K562 (cell line): ENCODE measurements around the gene GPAT3. TPM values are rescaled to one million over a fixed set of nuclear protein-coding genes. Genes with fewer than 3 reads are reported as not detected.

ENCODE experiments used
- ARID1B ChIP-seq: fragments of 450-650 bp; IDR thresholded peaks from 2 replicates; pipeline ENCODE4 v1.6.1; 2016; ENCODE audit warnings: antibody characterized with exemption, mild to moderate bottlenecking, inconsistent platforms
- ASH1L ChIP-seq: fragments of 450-650 bp; IDR thresholded peaks from 2 replicates; pipeline ENCODE4 v1.6.1; 2018; ENCODE audit warnings: borderline replicate concordance, mild to moderate bottlenecking, low read depth; ENCODE audit not compliant: partially characterized antibody
- ATF2 ChIP-seq: sonication (generic); formaldehyde crosslinking; IDR thresholded peaks from 2 replicates; pipeline ENCODE4 v1.8.1; 2022; ENCODE audit warnings: missing genetic modification reagents
- ATF4 ChIP-seq: fragments of 450-650 bp; formaldehyde crosslinking; IDR thresholded peaks from 2 replicates; pipeline ENCODE4 v1.4.0; 2022; ENCODE audit warnings: mild to moderate bottlenecking, moderate library complexity
- C11orf30 ChIP-seq: fragments of 450-650 bp; IDR thresholded peaks from 2 replicates; pipeline ENCODE4 v1.6.1; 2016; ENCODE audit warnings: low read depth, mild to moderate bottlenecking
- CTBP1 ChIP-seq: fragments of 450-650 bp; IDR thresholded peaks from 2 replicates; pipeline ENCODE4 v1.6.1; 2016; ENCODE audit warnings: borderline replicate concordance
- DMBX1 ChIP-seq: fragments of 250-450 bp; sonication (Bioruptor Pico); IDR thresholded peaks from 2 replicates; pipeline ENCODE4 v1.8.0; 2022; ENCODE audit warnings: inconsistent platforms, mild to moderate bottlenecking, moderate library complexity, borderline replicate concordance
- ELF4 ChIP-seq: fragments of 450-650 bp; formaldehyde crosslinking; IDR thresholded peaks from 2 replicates; pipeline ENCODE4 v1.4.0; 2022; ENCODE audit warnings: missing genetic modification characterization
- EP300 ChIP-seq: IDR thresholded peaks from 2 replicates; pipeline ENCODE4 v1.6.1; 2012; ENCODE audit warnings: low read length, improper control_type of control experiment
- HDGF ChIP-seq: fragments of 450-650 bp; IDR thresholded peaks from 2 replicates; pipeline ENCODE4 v1.6.1; 2016
- MTA2 ChIP-seq: fragments of 450-650 bp; IDR thresholded peaks from 2 replicates; pipeline ENCODE4 v1.6.1; 2016; ENCODE audit warnings: low read depth
- NCOR1 ChIP-seq: fragments of 450-650 bp; IDR thresholded peaks from 2 replicates; pipeline ENCODE4 v1.6.1; 2016; ENCODE audit warnings: mild to moderate bottlenecking, moderate library complexity
- NEUROD1 ChIP-seq: fragments of 150-350 bp; IDR thresholded peaks from 2 replicates; pipeline ENCODE4 v1.6.1; 2014; ENCODE audit warnings: borderline replicate concordance, low read length, low read depth; ENCODE audit not compliant: partially characterized antibody
- NONO ChIP-seq, 2 experiments: fragments of 200-400 bp in 1 of 2; fragments of 450-650 bp in 1 of 2; formaldehyde crosslinking in 1 of 2; IDR thresholded peaks; 2 replicates each; pipeline ENCODE4 v1.6.1; 2017; ENCODE audit warnings: low read depth in 2 of 2, mild to moderate bottlenecking in 2 of 2, moderate library complexity in 2 of 2, low read length in 1 of 2
- NR2C1 ChIP-seq, 2 experiments: fragments of 450-650 bp; IDR thresholded peaks; 2 replicates each; pipeline ENCODE4 v1.6.1; 2017; ENCODE audit warnings: mild to moderate bottlenecking in 2 of 2, antibody characterized with exemption in 1 of 2, inconsistent platforms in 1 of 2, missing compliant biosample characterization in 1 of 2, missing genetic modification characterization in 1 of 2
- NR3C1 ChIP-seq: sonication (generic); formaldehyde crosslinking; IDR thresholded peaks from 2 replicates; pipeline ENCODE4 v1.8.1; 2022; ENCODE audit warnings: missing genetic modification reagents
- PKNOX1 ChIP-seq: fragments of 450-650 bp; IDR thresholded peaks from 2 replicates; pipeline ENCODE4 v1.6.1; 2016
- RFX7 ChIP-seq: fragments of 250-450 bp; sonication (Bioruptor Pico); IDR thresholded peaks from 2 replicates; pipeline ENCODE4 v1.5.1; 2021; ENCODE audit warnings: mild to moderate bottlenecking
- TFAP4 ChIP-seq: sonication (generic); formaldehyde crosslinking; IDR thresholded peaks from 2 replicates; pipeline ENCODE4 v1.8.0; 2022; ENCODE audit warnings: missing genetic modification reagents, mild to moderate bottlenecking, moderate library complexity, borderline replicate concordance
- ZBTB17 ChIP-seq: fragments of 450-650 bp; formaldehyde crosslinking; IDR thresholded peaks from 2 replicates; pipeline ENCODE4 v1.4.0; 2020; ENCODE audit warnings: mild to moderate bottlenecking
- ZNF12 ChIP-seq: sonication (generic); formaldehyde crosslinking; IDR thresholded peaks from 2 replicates; pipeline ENCODE4 v1.4.0; 2020; ENCODE audit warnings: mild to moderate bottlenecking, missing genetic modification reagents
- ZNF146 ChIP-seq: IDR thresholded peaks from one replicate; pipeline ENCODE4 v1.6.1; 2018; ENCODE audit warnings: missing compliant biosample characterization; ENCODE audit not compliant: unreplicated experiment
- ZNF324 ChIP-seq: fragments of 250-450 bp; sonication (Bioruptor Pico); IDR thresholded peaks from 2 replicates; pipeline ENCODE4 v1.4.0; 2020; ENCODE audit warnings: mild to moderate bottlenecking
- ZNF551 ChIP-seq: fragments of 250-450 bp; sonication (Bioruptor Pico); IDR thresholded peaks from 2 replicates; pipeline ENCODE4 v1.5.0; 2021; ENCODE audit warnings: mild to moderate bottlenecking, moderate library complexity
- ZNF655 ChIP-seq: fragments of 250-450 bp; sonication (Bioruptor Pico); IDR thresholded peaks from 2 replicates; pipeline ENCODE4 v1.5.0; 2021
- ZNF696 ChIP-seq: fragments of 250-450 bp; sonication (Bioruptor Pico); conservative IDR thresholded peaks from 2 replicates; pipeline ENCODE4 v1.4.0; 2020; ENCODE audit warnings: mild to moderate bottlenecking, moderate library complexity
- ZNF76 ChIP-seq: fragments of 250-450 bp; sonication (Bioruptor Pico); IDR thresholded peaks from 2 replicates; pipeline ENCODE4 v1.4.0; 2020; ENCODE audit warnings: mild to moderate bottlenecking, moderate library complexity, borderline replicate concordance
- polyA plus RNA-seq, 8 experiments: library from polyadenylated mRNA; depleted of rRNA in 4 of 8; stranded (reverse) in 5 of 8; unstranded in 3 of 8; fragments of >200 nt; fragmentation: Nextera tagmentation in 2 of 8; fragmentation: Illumina TruSeq in 1 of 8; extraction: Ambion mirVana in 2 of 8; extraction: Trizol in 1 of 8; gene quantifications; 2 replicates each; pipeline versions ENCODE4 v1.2.1 to v1.2.3, GENCODE V29; 2011 to 2014; ENCODE audit warnings: inconsistent platforms in 1 of 8, missing spikeins in 1 of 8
- total RNA-seq, 7 experiments: library from RNA; depleted of rRNA in 6 of 7; stranded (reverse); fragments of >200 nt in 6 of 7; fragmentation: Illumina TruSeq in 2 of 7; extraction: Trizol in 2 of 7; gene quantifications; 2 replicates each; pipeline versions ENCODE4 v1.2.1 to v1.2.3, GENCODE V29; 2011 to 2021; ENCODE audit warnings: low replicate concordance in 1 of 7

The GPAT3 gene
- total and polyA plus RNA-seq, 9 of the 15 experiments (the other 6 are each of a cell fraction or from before 2014, with no cell fraction given) = 4.1 to 16.1 (median 13.1) TPM

- TF ChIP-seq PKNOX1 = no peak
- TF ChIP-seq RFX7 (CRISPR knock-in tag) = no peak
- TF ChIP-seq HDGF = no peak
- TF ChIP-seq ZNF76 (CRISPR knock-in tag) = no peak
- peak; percentile 71 for TF ChIP-seq ARID1B
- TF ChIP-seq C11orf30 = no peak
- no peak for TF ChIP-seq ZNF655 (CRISPR knock-in tag)
- no peak for TF ChIP-seq ZNF12
- no peak for TF ChIP-seq ATF2 (CRISPR knock-in tag)
- TF ChIP-seq ASH1L = no peak
- TF ChIP-seq ATF4 (CRISPR knock-in tag) = no peak
- TF ChIP-seq ZNF696 (CRISPR knock-in tag) = no peak
- no peak for TF ChIP-seq NONO (IDR thresholded peaks at IDR 0.05; ENCODE audit: low read depth in 2 of 2, low read length in 1 of 2)
- TF ChIP-seq EP300 = peak; percentile 21; the same call in 1 of the 2 replicates
- peak; percentile 57 for TF ChIP-seq NCOR1
- TF ChIP-seq NR2C1 (IDR thresholded peaks at IDR 0.05) = no peak
- TF ChIP-seq NR2C1 (tag; IDR thresholded peaks at IDR 0.05) = no peak
- TF ChIP-seq ZNF146 (CRISPR knock-in tag) = no peak
- no peak for TF ChIP-seq ZNF324 (CRISPR knock-in tag)
- TF ChIP-seq NR3C1 (CRISPR knock-in tag) = no peak
- no peak for TF ChIP-seq ZNF551 (CRISPR knock-in tag)
- peak; percentile 24; the same call in 1 of the 2 replicates for TF ChIP-seq TFAP4
- TF ChIP-seq ZBTB17 (CRISPR knock-in tag) = no peak
- peak; percentile 57 for TF ChIP-seq MTA2
- TF ChIP-seq NEUROD1 = no peak
- no peak for TF ChIP-seq DMBX1 (CRISPR knock-in tag)
- TF ChIP-seq CTBP1 = no peak
- no peak for TF ChIP-seq ELF4
Measured at GRCh38 chr4:83589279-83589678, 53.4 kb downstream of the GPAT3 start (continued).
